PC-3 (cell line): Measurements from ENCODE around the gene CHID1.

Experiments used
- EZH2 ChIP-seq: fragments of 300-600 bp; sonication (generic); IDR thresholded peaks from one replicate; pipeline ENCODE4 v1.6.1; 2017; ENCODE audit warnings: antibody characterized with exemption, mild to moderate bottlenecking, low read length; ENCODE audit not compliant: unreplicated experiment
- EZH2phosphoT487 ChIP-seq: fragments of 300-600 bp; sonication (generic); IDR thresholded peaks from 2 replicates; pipeline ENCODE4 v1.6.1; 2018; ENCODE audit warnings: mild to moderate bottlenecking, antibody characterized with exemption, low read length, borderline replicate concordance
- TF ChIP-seq, protein P1 (sequence below): fragments of 300-600 bp; sonication (generic); conservative IDR thresholded peaks from 2 replicates; pipeline ENCODE4 v1.5.1; 2017; ENCODE audit warnings: antibody characterized with exemption, low read depth, mild to moderate bottlenecking, low read length

DNA sequence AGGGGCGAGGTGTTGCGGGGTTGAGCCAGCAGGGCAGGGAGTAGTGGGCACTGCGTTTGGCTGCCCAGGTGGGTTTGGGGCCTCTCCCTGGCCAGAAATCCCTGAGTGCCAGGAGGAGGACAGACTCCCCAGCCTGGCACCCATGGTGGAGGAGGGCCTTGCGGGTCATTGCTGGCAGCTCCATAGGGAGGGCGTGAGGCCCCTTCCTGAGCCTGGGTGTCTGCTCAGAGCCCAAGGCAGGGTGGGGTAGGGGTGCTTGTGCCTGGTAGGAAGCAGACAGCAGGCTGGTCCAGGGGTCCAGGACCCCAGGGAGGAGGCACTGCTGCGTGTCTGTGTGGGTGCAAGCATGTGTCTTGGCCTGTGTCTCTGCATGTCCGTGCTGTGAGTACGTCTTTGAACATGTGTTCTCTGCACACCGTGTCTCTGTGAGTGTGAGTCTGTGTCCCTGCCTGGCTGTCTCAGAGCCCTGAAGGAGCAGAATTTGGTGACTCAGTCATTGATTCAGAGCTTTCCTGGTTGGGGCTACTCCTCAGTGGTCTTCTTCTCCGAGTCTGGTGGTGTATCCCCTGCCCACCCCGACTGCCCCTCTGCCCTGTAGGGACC, 64.0 kb downstream of the CHID1 start:
- TF ChIP-seq, protein P1, sequence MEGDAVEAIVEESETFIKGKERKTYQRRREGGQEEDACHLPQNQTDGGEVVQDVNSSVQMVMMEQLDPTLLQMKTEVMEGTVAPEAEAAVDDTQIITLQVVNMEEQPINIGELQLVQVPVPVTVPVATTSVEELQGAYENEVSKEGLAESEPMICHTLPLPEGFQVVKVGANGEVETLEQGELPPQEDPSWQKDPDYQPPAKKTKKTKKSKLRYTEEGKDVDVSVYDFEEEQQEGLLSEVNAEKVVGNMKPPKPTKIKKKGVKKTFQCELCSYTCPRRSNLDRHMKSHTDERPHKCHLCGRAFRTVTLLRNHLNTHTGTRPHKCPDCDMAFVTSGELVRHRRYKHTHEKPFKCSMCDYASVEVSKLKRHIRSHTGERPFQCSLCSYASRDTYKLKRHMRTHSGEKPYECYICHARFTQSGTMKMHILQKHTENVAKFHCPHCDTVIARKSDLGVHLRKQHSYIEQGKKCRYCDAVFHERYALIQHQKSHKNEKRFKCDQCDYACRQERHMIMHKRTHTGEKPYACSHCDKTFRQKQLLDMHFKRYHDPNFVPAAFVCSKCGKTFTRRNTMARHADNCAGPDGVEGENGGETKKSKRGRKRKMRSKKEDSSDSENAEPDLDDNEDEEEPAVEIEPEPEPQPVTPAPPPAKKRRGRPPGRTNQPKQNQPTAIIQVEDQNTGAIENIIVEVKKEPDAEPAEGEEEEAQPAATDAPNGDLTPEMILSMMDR = no peak
- TF ChIP-seq EZH2 (no peak), EZH2phosphoT487 (no peak)
